Mesendoderm (in vitro differentiated cells): Measurements from ENCODE around the gene ABTB2.
"Not testable (repeated sequence)": the region's sequence is repeated elsewhere in the genome, so short reads cannot be mapped to it uniquely, and the experiment has no call there.

Experiments used
- DNase-seq: peaks from one replicate; pipeline ENCODE4 v3.0.0; 2013
- H2AK5ac ChIP-seq: 2 replicates; pipeline ENCODE4 v1.6.1; 2013; ENCODE audit warnings: low read length, inconsistent platforms
- H2BK120ac ChIP-seq: 2 replicates; pipeline ENCODE4 v1.6.1; 2013; ENCODE audit warnings: low read depth, mild to moderate bottlenecking, low read length, moderate library complexity, mixed read lengths
- H2BK15ac ChIP-seq: replicated peaks from 2 replicates; pipeline ENCODE4 v1.6.1; 2013; ENCODE audit warnings: low read depth, mild to moderate bottlenecking, moderate library complexity
- H2BK5ac ChIP-seq: 2 replicates; pipeline ENCODE4 v1.6.1; 2013; ENCODE audit warnings: low read length, inconsistent platforms
- H3K18ac ChIP-seq: 2 replicates; pipeline ENCODE4 v1.6.1; 2013; ENCODE audit warnings: mild to moderate bottlenecking, low read length, mixed read lengths
- H3K23ac ChIP-seq: one replicate; pipeline ENCODE4 v1.6.1; 2013; ENCODE audit warnings: low read length
- H3K27ac ChIP-seq: 2 replicates; pipeline ENCODE4 v1.5.1; 2013; ENCODE audit warnings: low read depth, mild to moderate bottlenecking, inconsistent platforms, low read length, moderate library complexity
- H3K27me3 ChIP-seq: 2 replicates; pipeline ENCODE4 v1.6.1; 2013; ENCODE audit warnings: low read length, control low read depth, mild to moderate bottlenecking, inconsistent platforms; ENCODE audit not compliant: insufficient read depth, poor library complexity
- H3K36me3 ChIP-seq: 2 replicates; pipeline ENCODE4 v1.6.1; 2013; ENCODE audit warnings: low read length, inconsistent platforms; ENCODE audit not compliant: control insufficient read depth, insufficient read depth
- H3K4ac ChIP-seq: one replicate; pipeline ENCODE4 v1.6.1; 2013; ENCODE audit warnings: low read depth, mild to moderate bottlenecking, low read length, moderate library complexity
- H3K4me1 ChIP-seq: 2 replicates; pipeline ENCODE4 v1.6.1; 2013; ENCODE audit warnings: low read depth, low read length, inconsistent platforms; ENCODE audit not compliant: control insufficient read depth
- H3K4me2 ChIP-seq: 2 replicates; pipeline ENCODE4 v1.6.1; 2013; ENCODE audit warnings: low read length
- H3K4me3 ChIP-seq: 2 replicates; pipeline ENCODE4 v1.5.1; 2013; ENCODE audit warnings: mild to moderate bottlenecking, low read length
- H3K56ac ChIP-seq: one replicate; pipeline ENCODE4 v1.6.1; 2013; ENCODE audit warnings: low read length
- H3K79me1 ChIP-seq: 2 replicates; pipeline ENCODE4 v1.6.1; 2013; ENCODE audit warnings: low read length, inconsistent platforms
- H3K79me2 ChIP-seq: 2 replicates; pipeline ENCODE4 v1.6.1; 2013; ENCODE audit warnings: mild to moderate bottlenecking, low read length; ENCODE audit not compliant: control insufficient read depth, insufficient read depth
- H3K9ac ChIP-seq: 2 replicates; pipeline ENCODE4 v1.6.1; 2013; ENCODE audit warnings: low read length, inconsistent platforms
- H4K5ac ChIP-seq: one replicate; pipeline ENCODE4 v1.6.1; 2013; ENCODE audit warnings: low read length
- H4K8ac ChIP-seq: one replicate; pipeline ENCODE4 v1.6.1; 2013; ENCODE audit warnings: low read depth, mild to moderate bottlenecking, control low read depth, low read length, moderate library complexity
- WGBS: extraction: QIAGEN DNeasy Blood & Tissue Kit; methylation state at CpG from one replicate; pipeline ENCODE4 v1.1.7; 2013; ENCODE audit warnings: low lambda C conversion rate, missing lambda C conversion rate; ENCODE audit not compliant: insufficient coverage; ENCODE audit errors: extremely low coverage; 5-methylcytosine and 5-hydroxymethylcytosine counted together

Gene ABTB2

GRCh38 chr11:34218756-34219155 lies 139.1 kb downstream of the ABTB2 start:
- not testable (repeated sequence) for H2AK5ac ChIP-seq, H3K79me1 ChIP-seq, H3K4me3 ChIP-seq, DNase-seq, H3K23ac ChIP-seq, H3K56ac ChIP-seq, H3K9ac ChIP-seq, H3K18ac ChIP-seq, H3K27me3 ChIP-seq, H3K4ac ChIP-seq, H4K8ac ChIP-seq, H2BK5ac ChIP-seq, H2BK120ac ChIP-seq, H3K36me3 ChIP-seq, H3K4me1 ChIP-seq, H3K27ac ChIP-seq, H3K4me2 ChIP-seq, H3K79me2 ChIP-seq, H4K5ac ChIP-seq, H2BK15ac ChIP-seq
- no CpG with 5 or more reads among the region's 2 CpGs for WGBS

- Histone ChIP-seq H2BK120ac (no peak overlapping the region), H3K4me1 (no peaks in the 10 kb centered on the region), H4K5ac (no peak overlapping the region), H2AK5ac (no peak overlapping the region), H3K4ac (no peak overlapping the region), H3K4me2 (no peak overlapping the region), H3K79me1 (no peaks in the 10 kb centered on the region), H3K27me3 (no peaks in the 10 kb centered on the region), H4K8ac (no peak overlapping the region), H2BK15ac (no peak overlapping the region), H3K4me3 (no peak overlapping the region), H3K9ac (no peak overlapping the region), H3K18ac (no peak overlapping the region), H3K79me2 (no peaks in the 10 kb centered on the region), H3K23ac (no peak overlapping the region), H2BK5ac (no peak overlapping the region), H3K56ac (no peak overlapping the region), H3K36me3 (no peaks in the 10 kb centered on the region), H3K27ac (no peak overlapping the region)
- DNase-seq: no peak
These were observed 139.7 kb downstream of the ABTB2 start for GRCh38 chr11:34218067-34218466.

GRCh38 chr11:34216706-34217105 lies 141.1 kb downstream of the ABTB2 start:
- no peaks in the 10 kb centered on the region for H3K4me1 ChIP-seq
- no peak overlapping the region for H3K4me3 ChIP-seq
- H4K8ac ChIP-seq: no peak overlapping the region
- H2BK5ac ChIP-seq: no peak overlapping the region
- H2BK120ac ChIP-seq: no peak overlapping the region
- no peaks in the 10 kb centered on the region for H3K79me2 ChIP-seq
- no peak overlapping the region for H3K18ac ChIP-seq
- H3K23ac ChIP-seq: no peak overlapping the region
- no peak for DNase-seq
- no peaks in the 10 kb centered on the region for H3K79me1 ChIP-seq
- no peak overlapping the region for H2AK5ac ChIP-seq
- H2BK15ac ChIP-seq: no peak overlapping the region
- H4K5ac ChIP-seq: no peak overlapping the region
- H3K4ac ChIP-seq: no peak overlapping the region
- H3K4me2 ChIP-seq: no peak overlapping the region
- no peak overlapping the region for H3K9ac ChIP-seq
- H3K27me3 ChIP-seq: no peaks in the 10 kb centered on the region
- no peak overlapping the region for H3K27ac ChIP-seq
- H3K56ac ChIP-seq: no peak overlapping the region
- no peaks in the 10 kb centered on the region for H3K36me3 ChIP-seq
- no CpG with 5 or more reads among the region's 6 CpGs for WGBS

GRCh38 chr11:34215806-34216453 lies 141.9 kb downstream of the ABTB2 start:
- Histone ChIP-seq H3K56ac (no peak overlapping the region), H3K4me1 (no peaks in the 10 kb centered on the region), H2BK15ac (no peak overlapping the region), H3K23ac (no peak overlapping the region), H3K27me3 (no peaks in the 10 kb centered on the region), H3K36me3 (no peaks in the 10 kb centered on the region), H3K9ac (no peak overlapping the region), H2BK120ac (no peak overlapping the region), H3K27ac (no peak overlapping the region), H3K4me3 (no peak overlapping the region), H4K8ac (no peak overlapping the region), H3K4me2 (no peak overlapping the region), H2AK5ac (no peak overlapping the region), H3K79me1 (no peaks in the 10 kb centered on the region), H3K18ac (no peak overlapping the region), H4K5ac (no peak overlapping the region), H3K79me2 (no peaks in the 10 kb centered on the region), H2BK5ac (no peak overlapping the region), H3K4ac (no peak overlapping the region)
- no peak for DNase-seq
- no CpG with 5 or more reads among the region's 1 CpG for WGBS

GRCh38 chr11:34214961-34215805 lies 142.6 kb downstream of the ABTB2 start:
- peak; percentile 58 for DNase-seq
- Histone ChIP-seq H3K4me3 (no peak overlapping the region), H3K23ac (no peak overlapping the region)

More at GRCh38 chr11:34214961-34215805, 142.6 kb downstream of the ABTB2 start:
- H3K79me2 ChIP-seq: no peaks in the 10 kb centered on the region
- no peak overlapping the region for H3K27ac ChIP-seq
- H3K4me2 ChIP-seq: no peak overlapping the region
- no peak overlapping the region for H3K18ac ChIP-seq
- H3K56ac ChIP-seq: no peak overlapping the region
- H2BK15ac ChIP-seq: no peak overlapping the region
- H3K4ac ChIP-seq: no peak overlapping the region
- H4K5ac ChIP-seq: no peak overlapping the region
- no peak overlapping the region for H2AK5ac ChIP-seq
- H3K9ac ChIP-seq: no peak overlapping the region
- no peak overlapping the region for H2BK5ac ChIP-seq
- WGBS: no CpG with 5 or more reads among the region's 5 CpGs
- no peaks in the 10 kb centered on the region for H3K79me1 ChIP-seq
- no peaks in the 10 kb centered on the region for H3K27me3 ChIP-seq
- H3K36me3 ChIP-seq: no peaks in the 10 kb centered on the region
- no peaks in the 10 kb centered on the region for H3K4me1 ChIP-seq
- no peak overlapping the region for H4K8ac ChIP-seq
- no peak overlapping the region for H2BK120ac ChIP-seq
